Measurements from ENCODE around the gene FERMT2.

The FERMT2 gene

DNA sequence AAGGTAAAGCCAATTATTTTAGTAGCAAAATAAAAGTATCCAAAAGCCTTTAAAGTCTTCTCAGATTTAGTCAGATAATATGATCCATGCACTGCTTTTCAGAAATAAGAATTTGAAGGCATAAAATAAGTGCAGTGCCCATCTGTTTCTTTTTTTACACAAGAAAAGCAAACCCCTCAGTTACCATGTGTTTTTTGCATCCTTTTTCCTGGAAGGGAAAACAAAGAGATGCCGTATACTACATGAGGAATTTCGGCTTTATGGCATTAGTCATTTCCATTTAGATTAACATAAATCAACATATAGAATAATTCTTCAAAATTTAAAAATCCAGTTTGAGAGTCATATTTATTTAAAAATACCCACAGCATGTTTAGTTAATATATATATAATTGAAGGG, 89.4 kb downstream of the FERMT2 start:
- no peak for DNase-seq

DNA sequence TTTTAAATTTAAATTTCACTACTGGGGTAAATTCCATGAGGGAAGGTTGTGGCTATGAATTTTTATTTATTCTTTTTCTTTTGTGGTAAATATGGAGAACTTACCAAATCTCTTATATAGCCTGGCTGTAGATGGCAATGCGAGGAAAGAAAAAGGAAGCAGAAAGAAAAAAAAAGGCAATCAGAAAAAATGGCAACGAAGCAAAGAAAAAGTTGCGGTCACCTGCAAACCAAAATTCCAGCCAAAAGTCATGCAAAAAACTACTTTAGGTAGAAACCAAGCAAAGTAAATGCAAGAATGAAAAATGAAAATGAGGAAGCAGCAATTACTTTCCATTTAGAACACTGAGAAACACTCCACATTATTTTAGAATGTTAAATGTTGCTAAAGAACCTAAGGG, 89.9 kb downstream of the FERMT2 start:
- DNase-seq = no peak

DNA sequence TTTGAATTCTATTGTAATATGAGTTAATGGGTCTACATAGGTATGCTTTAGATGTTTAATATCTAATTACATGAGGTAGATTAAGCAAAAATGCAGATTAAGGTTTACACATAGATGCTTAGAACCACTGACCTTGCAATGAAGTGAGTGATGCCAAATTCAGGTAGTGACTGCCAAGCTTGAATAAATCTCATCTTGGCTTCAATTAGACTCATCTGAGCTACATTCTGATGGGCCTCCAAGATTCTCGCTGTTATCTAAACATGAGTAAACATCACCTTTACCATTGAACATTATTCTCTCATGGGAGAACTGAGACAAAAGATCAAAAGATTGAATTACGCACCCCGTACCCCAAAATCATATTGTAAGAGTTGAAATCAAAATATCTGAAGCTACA, 90.6 kb downstream of the FERMT2 start:
- DNase-seq = no peak

DNA sequence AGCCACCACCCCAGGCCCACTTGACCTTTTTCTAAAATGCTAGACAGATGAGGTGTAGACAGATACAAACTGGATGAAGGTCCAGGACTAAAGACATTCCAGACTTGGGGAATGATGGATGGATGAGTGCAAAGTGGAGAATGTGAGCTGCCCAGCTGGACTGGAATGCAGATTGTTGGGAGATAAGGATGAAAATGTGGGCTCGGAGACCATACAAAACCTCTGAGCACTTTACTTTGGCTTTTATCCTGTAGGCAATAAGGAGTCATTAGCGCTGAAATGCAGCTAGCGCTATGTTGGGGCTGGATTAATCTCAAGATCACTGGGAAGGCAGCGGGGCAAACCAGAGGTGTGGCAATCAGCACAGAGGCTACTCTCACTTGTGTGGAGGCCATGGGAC, 94.7 kb downstream of the FERMT2 start:
- no peak for DNase-seq

DNA sequence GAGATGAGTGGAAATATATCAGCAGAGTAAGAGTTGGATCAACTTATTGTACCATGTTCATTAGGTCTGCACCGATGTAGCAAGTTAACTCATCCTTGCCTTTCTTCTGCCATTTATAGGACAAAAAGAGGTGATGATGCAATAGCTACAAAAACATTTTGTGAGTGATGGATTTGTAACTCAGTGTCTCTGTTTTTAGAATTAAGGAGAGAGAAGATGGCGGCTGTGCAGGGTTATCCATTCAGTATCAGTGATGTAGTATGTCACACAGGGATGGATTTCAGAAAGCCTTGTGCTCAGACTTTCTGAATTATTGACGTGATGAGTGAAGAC, 97.4 kb downstream of the FERMT2 start:
- DNase-seq = no peak

DNA sequence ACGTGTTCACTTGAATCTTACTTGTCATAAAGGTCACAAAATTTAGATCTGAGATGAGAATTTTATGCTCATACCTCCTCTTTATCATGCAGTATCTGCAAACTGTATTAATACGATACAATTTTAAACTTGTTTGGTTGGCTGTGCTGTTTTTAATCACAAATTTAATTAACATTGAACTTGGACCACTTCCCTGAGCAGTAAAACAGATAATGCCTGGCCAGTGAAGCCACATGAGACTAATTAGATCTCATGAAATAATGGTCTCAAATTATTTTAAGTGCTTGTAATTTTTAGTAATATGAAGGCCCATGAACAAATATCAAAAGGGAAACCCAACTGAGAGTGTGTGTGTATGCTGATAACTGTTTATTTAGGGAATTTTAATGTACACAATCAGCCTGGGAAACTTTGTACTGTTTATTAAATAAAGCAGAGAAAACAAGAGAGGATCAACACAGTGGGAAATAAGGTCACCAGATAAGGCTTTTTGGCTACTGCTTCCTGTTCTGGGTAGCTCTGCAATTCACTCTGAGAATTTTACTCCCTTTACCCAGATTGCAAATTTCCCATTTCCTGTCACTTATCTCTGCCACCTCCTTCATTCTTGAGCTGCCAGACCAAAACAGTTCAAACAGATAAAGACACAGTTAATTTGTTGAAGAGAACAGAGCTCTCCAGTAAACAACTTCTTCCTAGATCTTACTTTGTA, 97.9 kb downstream of the FERMT2 start:
- DNase-seq = no peak

DNA sequence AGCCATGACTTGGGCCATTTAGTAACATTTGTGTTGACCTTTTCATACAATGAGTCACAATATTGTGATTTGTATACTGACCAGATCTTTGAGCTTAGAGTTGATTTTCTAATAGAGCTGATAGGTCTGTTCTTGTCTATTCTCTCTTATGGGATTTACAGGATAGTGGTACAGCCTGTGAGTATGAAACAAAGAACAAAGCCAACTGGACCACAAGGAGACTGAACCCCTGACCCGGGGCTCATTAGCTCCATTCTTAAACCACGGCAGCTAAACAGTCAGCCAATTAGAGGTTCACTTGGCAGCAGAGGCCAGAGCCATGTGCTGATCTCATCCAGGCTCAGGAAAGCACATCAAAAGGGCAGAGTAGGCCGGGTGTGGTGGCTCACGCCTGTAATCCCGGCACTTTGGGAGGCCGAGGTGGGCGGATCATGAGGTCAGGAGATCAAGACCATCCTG, 100.4 kb downstream of the FERMT2 start:
- no peak for DNase-seq

DNA sequence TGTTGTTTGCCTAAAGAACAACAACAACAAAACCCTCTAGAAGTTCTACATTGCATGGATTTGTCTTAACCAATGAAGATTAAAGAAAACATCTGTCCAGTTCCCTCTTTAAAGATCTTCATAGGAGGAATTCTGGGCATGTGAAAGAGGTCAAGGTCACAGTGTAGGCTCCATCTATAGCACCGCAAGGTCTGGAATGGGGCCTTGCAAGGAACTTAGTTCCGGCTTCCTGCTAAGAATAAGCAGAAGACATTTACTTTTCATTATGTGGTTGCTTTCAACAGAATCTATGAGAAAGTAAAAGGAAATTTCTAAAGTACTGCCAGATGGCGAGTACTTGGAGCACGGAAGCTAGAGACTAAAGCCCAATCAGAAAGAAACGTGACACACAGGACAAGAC, 102.2 kb downstream of the FERMT2 start:
- DNase-seq = no peak

DNA sequence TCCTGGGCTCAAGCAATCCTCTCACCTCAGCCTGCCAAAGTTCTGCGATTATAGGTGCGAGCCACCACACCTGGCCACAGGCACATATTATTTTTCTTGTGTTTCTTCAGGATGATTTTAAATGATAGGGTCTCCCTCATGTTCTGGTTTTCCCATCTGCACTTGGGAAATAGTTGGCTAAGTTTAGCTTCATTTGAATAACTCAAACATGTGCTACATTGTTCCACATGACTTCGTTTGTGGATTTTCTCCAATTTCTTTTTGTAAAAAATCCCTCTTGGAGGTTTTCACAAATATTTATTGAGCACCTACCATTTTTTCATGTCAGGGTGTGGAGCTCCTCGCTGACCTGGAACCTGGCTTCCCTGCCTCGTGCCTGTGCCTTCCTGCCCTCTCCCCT, 104.3 kb downstream of the FERMT2 start:
- DNase-seq = no peak

DNA sequence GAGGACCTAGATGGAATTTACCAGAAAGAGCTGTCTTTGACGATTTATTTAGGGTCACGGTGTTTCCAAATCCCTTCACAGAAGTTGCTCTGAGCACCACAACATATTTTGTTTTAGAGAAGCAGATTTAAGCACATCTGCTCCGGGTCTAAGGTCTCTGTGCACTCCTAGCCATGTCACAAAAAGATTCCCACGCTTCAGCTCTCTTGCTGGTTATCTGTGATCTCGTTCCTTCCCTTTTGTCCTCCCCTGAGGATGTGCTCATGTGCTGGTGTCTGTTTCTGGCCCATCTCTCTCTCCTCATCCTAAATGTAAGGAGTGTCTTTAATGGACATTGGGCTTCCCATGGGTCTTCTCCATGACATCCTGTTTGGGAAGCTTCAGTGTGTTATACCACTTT, 105.8 kb downstream of the FERMT2 start:
- no peak for DNase-seq

DNA sequence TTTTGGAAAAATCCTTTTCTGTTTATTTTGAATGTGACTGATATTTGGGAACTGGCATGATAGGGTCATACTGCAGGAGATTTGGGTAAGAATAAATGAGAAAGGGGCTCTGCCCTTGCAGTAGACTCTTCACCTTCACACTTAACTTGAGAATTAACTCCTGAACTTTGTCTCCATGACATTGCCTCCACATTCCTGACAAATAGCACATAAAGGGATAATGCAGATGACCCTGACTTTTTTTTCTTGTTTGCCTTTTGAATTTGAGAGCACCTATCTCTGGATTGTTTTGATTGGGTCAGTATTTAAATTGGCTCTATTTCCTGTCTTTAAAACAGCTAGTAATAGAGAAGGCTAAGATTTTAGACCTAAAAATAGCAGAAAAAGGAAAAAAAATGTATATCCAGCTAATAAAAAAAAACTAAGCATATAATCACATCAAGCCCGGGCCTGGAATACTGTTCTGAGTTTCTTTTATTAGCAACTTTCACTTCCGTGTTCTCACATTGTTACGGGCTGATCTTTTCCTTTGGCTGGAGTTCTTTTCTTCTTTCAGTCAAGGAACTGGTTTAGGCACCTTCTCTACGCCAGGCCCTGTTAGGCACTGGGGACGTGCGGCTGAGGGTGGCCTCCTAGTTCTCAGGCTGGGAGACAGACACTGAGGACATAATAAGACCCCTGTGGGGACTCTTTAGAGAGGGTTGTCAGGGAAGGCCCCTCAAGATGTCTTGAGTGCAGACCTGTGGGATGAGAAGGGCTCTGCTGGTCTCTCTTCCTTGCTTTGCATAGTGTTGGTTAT, 106.4 kb downstream of the FERMT2 start:
- DNase-seq = no peak

DNA sequence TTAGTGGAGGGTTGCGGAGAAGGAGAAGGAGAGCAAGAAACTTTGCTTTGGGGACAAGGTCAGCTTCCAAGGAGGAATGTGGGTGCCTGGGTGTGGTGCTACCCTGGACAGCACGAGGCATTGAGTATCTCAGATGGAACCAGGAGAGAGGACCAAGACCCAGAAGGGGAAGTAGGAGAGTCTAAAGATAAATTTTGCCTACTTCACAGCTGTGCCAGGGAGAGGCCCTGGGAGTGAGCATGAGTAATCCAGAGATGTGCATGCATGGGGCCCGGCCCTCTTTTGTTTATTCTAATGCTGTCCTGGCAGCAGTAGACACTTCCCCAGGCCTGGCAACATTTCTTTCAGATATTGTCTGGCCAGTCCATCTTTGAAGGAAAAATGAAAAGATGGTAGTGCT, 110.0 kb downstream of the FERMT2 start:
- no peak for DNase-seq

DNA sequence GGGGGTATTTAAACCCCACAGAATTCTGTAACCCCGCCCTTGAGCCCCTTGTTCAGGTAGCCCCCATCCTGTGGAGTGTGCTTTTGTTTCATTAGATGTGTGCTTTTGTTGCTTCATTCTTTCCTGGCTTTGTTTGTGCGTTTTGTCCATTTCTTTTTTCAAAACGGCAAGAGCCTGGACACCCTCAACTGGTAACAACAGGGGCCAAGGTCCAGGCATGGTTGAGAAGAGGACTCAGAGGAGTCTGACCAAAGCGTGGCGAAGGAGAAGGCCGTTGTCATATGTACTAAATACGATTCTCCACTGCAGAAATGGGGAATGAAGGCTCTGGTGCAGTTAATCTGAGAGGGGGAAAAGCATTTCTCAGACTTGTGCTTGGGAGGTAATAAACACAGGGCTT, 113.4 kb downstream of the FERMT2 start:
- no peak for DNase-seq

DNA sequence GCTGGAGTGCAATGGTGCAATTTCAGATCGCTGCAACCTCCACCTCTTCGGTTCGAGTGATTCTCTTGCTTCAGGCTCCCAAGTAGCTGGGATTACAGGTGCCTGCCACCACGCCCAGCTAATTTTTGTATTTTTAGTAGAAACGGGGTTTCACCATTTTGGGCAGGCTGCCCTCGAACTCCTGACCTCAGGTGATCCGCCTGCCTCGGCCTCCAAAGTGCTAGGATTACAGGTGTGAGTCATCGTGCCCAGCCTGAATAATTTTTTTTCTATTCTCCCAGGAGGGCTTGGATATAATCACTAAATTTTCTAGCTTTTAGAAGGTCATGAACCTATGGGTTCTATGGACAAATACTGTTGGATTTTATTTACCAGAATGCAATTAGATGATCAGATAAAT, 114.8 kb downstream of the FERMT2 start:
- DNase-seq = no peak

DNA sequence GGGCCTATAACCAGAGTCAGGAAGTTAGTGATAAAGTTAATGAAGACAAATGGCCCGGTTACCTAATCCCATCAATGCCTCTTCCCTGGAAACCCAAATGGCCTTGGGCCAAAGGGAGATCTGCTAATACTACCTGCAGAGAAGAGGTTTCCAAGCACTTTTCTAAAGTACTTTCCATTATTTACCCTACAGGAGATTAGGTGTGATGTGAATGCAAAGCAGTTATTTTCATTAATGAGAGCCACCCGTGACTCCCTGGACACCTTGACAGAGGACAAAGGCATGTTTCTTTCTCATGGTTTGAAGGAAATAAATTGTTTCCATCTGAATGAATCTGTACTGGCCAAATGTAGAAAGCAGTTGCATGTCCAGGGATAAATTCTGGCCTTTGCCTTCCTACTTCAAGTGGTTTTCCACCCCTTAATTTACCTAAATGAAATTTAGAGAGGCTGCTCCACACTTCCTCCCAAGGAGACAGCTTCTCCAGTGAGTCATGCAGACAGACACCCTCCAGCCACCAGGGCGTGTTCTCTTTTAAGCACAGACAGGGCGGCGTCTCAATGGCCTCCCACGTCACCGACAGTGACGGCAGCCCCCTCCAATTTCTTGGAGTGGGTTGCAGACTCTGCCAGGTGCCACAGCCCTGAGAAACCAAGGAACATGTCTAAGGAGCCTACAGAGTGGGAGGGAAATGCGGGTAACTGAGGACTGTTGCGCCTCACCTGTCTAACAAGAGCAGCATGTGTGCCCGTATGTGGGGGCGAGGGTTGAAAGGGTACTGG, 115.5 kb downstream of the FERMT2 start:
- no peak for DNase-seq

DNA sequence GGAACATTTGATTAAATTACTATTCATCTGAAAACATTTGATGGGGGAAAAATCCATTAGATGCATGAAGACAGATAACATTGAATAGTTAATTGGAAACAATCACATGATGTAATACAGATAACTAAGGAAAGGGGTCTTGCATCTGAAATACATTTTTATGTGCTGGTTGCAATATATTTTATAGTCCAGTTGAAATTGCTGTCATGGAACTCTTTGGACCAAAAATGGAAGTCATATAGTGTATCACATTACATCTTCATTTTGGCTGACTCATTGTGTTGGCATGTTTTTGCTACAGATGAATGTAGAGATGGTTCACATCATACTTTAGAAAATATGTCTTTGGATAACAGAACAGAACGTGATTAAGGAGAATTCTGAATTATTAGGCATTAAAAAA, 116.4 kb downstream of the FERMT2 start:
- no peak for DNase-seq

DNA sequence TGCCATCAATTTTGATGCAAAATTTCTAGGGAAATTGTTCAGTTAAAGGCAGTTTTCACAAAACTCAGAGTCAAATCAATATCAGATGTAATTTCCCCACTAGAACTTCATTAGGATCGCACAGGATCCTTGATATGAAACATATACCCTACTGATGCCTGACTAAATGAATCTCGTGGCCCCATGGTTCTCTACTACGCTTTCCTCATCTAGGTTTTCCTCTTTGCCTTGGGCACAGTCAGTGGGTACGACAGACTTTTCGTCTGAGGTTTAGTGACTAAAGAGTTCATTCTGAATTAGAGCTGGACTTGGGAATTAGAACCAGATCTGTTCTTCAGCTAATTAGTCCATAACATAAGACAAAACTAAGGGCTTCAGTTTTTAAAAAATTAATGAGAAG, 117.0 kb downstream of the FERMT2 start:
- no peak for DNase-seq

DNA sequence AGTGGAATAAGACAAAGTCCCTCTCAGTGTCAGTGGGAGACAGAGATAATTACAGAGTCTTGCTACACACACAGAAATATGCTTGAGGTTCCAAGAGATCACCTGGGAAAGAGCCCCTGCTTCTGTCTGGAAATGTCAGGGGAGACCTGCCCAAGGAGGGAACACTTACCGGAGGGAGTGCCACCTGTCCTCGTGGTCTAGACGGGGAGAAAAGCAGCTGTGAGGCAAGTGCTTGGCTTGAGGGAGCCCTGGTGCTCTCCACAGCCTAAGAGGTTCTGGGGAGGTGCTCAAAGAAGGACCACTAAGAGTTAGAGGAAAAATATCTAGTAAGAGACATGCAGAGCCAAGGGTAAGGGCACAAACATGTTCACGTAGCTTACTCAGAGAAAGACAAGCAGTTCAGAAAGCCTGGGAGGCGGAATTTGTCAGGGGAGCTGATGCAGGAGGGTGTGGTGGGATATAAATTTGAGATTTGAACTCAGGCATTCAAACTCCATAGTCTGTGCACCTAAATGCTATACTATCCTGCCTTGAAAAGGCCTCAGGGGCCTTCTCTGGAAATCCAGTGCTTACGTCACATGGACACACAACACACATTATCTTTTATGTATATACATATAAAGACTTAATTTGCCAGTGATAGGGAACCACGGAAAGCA, 121.2 kb downstream of the FERMT2 start:
- no peak for DNase-seq

DNA sequence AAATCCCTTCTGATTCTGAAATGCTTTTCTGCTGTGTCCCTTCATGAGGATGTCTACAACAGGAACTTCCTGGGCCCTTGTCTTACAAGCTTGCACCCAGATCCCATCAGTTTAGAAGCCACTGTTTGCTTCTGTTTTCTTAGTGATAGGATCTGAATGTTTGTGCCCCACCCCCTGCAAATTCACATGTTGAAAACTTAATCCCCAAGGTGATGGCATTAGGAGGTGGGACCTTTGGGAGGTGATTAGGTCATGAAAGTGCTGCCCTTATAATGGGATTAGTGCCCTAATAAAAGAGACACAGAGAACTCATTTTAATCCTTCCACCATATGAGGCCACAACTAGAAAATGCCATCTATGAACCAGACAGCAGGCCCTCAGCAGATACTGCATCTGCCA, 123.4 kb downstream of the FERMT2 start:
- DNase-seq = no peak

DNA sequence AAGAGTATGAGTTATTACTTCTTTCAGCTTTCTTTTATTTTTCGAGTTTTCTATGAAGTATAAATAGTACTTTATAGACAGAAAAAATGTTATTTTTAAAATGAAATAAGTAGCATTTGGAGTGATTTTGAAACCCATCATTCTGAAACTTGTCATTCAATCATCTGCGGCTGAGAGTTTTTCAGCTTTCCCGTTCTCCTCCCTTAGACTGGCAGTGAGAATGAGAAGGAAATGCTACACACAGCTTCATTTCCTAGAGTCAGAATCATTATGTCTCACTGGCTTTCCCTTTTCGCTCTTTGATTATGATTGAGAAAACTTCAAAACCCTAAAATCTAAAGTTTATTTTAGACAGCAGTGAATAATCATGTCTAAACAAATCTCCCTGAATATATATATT, 125.8 kb downstream of the FERMT2 start:
- no peak for DNase-seq

DNA sequence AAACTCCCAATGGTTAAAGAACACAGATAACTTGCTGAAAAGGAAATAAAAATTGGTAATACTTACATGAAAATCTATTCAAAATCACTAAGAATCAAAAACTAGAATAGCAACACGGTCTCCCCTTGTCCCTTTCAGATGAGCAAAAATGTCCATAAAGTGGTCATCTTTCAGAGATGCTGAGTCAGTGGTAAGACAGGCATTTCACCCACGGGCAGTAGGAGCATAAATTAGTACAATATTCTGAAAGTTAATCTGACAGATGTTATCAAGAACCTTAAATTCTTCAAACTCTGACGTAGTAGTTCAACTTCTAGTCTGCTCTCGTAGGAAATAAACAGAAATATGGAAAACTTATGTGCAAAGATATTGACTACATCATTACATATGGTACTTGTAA, 126.4 kb downstream of the FERMT2 start:
- DNase-seq = no peak

DNA sequence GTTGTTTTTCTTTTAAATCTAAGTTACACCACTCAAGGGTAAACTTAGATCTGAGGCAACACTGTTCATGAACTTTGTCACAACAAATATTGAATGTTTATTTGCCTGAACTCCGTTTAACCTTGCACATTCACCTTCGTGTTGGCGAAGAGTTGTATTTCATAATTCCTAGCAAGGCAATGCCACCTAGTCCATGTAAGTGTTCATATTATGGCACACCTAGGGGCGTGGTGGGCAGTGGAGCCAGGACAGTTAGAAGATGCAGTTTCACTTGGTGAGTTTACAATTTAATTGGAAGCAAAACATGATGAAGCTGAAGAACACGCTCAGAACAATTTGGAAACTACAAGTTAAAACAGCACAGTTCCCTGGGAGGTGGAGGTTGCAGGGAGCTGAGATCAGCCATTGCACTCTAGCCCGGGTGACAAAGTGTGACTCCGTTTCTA, 129.0 kb downstream of the FERMT2 start:
- DNase-seq = no peak

DNA sequence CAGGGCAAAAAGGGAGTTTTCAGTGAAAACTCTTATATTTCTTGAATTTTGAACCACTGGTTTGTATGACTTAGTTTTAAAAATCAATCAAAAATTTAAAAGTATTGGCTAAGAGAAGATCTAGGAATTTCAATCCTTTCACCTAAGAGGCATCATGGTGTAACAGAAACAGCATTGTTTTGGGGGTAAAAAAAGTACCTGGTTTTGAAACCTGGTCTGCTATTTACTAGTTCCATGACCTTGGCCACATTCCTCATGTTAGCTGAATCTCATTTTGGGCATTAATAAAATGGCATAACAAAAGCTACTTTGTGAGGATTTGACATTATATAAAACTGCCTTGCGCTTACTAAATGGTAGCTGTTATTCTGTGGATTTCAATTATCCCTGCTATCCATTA, 142.7 kb downstream of the FERMT2 start:
- no peak for DNase-seq

Data from CD4-positive, alpha-beta T cell treated with Interleukin-12 subunit alpha and Interleukin-12 subunit beta, for 1 hour (primary cell).